Glomerular visceral epithelial cell (primary cell): ENCODE results near the gene BIRC3.

Source experiments
- DNase-seq: peaks from one replicate; pipeline ENCODE4 v3.0.0-alpha.2; 2016; ENCODE audit errors: extremely low spot score

The BIRC3 gene

GRCh38 chr11:102317099-102317767 lies at the start of gene BIRC3:
BIRC3 (plus strand) TSS chr11:102317484; CDS start chr11:102324510, 7,026 bp downstream.
- DNase-seq, result peak; percentile 95

DNA sequence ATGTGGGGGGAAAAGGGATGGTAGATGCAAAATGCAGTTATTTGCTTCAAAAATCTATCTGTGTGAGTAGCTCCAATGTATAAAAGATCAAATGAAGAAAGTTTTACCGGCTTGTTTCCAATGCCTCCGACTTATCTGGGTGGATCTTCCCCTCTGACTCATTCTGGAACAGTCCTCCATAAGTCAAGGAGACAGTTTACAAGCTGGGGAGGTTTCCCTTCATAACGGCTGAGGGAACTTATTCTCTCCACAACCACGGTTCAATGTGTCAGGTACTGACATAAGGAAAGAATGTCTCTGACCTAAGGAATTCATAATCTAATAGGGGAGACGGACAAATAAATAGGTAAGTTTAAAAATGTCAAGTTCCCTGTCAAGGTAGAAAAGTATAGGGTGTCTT lies 49.7 kb upstream of the BIRC3 start:
- DNase-seq, result peak; percentile 33

- peak; percentile 61 for DNase-seq
These were observed 49.0 kb upstream of the BIRC3 start for GRCh38 chr11:102268083-102268984.

DNA sequence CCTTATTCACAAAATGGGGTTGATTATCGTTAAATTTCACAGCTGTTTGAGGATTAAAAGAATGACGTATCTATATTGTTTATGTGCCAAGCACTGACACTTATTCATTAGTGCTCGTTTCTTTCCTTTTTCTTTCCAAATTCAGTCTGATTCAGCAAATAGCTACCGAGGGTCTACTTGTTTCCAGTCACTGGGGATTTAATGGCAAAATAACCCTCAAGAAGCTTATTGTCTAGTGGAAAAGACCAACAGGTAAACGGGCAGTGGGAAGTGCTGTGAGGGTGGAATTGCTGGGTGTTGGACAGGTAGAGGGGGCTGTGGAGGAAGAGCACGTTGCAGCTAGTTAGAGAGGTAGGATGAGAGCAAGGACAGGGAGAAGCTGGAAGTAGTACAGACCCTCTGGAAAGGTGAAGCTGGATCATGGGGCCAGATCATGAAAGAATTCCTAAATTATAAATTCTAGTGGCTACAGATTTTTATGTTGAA lies 48.3 kb upstream of the BIRC3 start:
- DNase-seq, result no peak

GRCh38 chr11:102269927-102270326 lies 47.4 kb upstream of the BIRC3 start:
- peak; percentile 55 for DNase-seq

DNA sequence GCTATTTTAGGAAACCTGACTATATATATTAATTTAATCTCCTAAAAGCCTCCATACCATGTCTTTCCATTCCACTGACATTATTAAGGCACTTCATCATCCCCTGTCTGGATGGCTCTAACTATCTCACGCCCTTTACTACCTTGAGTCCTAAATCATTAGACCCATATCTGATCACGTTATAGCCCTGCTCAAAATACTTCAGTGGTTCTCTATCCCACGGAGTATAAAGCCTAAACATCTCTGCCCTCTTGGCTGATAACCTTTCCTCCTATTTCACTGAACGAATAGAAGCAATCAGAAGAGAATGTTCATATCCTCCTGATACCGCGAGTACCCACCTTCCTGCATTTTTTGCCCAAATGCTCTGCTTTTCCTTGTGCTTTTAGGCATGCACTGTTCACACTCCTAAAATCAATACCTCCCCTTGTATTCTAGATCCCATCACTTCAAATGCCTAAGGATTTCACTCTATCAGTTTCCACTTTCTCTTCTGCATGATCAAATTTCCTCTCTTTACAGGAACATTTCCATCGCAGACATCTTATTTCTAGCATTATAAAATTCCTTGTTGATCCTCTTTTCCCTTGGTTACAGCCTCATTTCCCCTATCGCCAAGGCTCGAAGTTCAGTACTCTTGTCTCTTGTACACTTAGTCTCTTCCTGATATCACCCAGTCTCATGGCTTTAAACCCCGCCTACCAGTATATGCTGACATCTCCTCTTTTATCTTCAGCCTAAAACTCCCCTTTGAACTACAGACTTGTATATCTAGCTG lies 45.0 kb upstream of the BIRC3 start:
- no peak for DNase-seq

DNA sequence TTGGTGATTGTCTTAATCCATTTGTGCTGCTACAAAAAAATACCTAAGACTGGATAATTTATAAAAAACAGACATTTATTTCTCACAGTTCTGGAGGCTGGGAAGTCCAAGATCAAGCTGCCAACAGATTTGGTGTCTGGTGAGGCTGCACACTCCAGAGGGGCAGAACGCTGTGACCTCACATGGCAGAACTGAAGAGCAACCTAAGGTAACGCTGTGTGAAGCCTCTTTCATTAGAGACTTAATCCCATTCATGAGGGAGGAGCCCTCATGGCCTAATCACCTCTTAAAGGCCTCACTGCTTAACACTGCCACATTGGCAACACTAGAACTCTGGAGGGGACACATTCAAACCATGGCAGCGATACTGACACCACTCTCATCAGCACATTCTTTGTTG lies 42.7 kb upstream of the BIRC3 start:
- no peak for DNase-seq

- no peak for DNase-seq
These were observed 40.9 kb upstream of the BIRC3 start for GRCh38 chr11:102276362-102276761.

DNA sequence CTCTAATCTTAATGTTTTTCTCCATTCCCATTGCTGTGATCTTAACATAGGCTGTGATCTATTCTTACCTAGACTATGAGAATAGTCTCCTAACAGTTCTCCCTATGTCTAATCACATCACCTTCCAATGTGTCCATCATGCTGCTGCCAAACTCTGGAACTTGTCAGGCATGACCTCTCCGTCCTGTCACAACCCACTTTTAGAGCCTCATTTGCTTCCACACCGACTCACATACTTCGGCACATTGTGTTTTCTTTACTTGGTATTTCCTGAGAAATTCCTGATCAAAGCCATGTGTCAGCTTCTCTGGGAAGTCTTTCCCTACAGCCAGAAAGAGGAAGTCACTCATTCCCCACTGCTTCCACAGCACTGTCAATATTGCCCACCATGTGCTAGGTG lies 40.5 kb upstream of the BIRC3 start:
- DNase-seq, result no peak

DNA sequence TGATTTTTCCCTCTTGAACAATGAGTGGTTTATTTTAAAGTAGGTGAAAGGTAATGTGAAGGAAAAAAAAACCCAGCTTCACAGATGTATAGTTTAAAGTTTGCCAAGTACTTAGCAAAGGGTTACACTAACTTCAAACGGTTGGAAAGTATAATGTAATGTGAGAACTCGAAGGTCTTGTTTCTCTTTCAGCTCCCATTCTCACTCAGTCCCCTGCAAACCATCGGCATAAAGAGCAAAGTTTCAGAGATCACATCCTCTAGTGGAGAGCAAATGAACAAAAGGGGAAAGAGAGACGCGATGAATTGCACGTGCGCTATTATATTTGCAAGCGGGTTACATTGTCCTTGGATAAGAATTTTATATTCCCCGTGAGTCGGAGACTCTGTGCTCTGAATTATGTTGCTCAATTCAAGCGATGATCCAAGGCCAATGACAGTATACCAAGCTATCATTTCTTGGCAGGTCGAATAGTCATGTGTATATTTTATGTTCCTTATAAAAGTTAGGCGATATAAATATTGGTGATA lies 37.6 kb upstream of the BIRC3 start:
- DNase-seq, result peak; percentile 41

GRCh38 chr11:102280245-102280833 lies 36.9 kb upstream of the BIRC3 start:
- no peak for DNase-seq

- DNase-seq, result no peak
These were observed 34.2 kb upstream of the BIRC3 start for GRCh38 chr11:102283116-102283485.

GRCh38 chr11:102284008-102284407 lies 33.3 kb upstream of the BIRC3 start:
- DNase-seq, result no peak

- DNase-seq, result no peak
These were observed 31.0 kb upstream of the BIRC3 start for GRCh38 chr11:102286292-102286691.

GRCh38 chr11:102287964-102288724 lies 29.1 kb upstream of the BIRC3 start:
- DNase-seq, result peak; percentile 71

DNA sequence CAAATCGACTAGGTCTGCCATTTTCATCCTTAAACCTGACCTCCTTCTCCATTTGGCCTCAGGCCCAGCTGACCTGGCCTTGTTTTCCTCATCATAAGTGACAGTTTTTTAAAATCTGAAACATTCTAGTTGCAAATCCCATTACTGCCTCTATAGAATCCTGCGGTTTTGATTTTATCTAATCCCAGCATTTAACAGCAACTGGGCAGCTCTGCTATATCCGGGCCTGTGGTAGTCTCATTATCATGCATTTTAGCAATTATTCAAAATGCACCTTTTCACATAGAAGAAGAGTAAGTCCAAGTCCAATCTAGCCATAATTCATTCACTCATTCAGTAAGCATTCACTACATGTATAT lies 28.6 kb upstream of the BIRC3 start:
- DNase-seq, result no peak

DNA sequence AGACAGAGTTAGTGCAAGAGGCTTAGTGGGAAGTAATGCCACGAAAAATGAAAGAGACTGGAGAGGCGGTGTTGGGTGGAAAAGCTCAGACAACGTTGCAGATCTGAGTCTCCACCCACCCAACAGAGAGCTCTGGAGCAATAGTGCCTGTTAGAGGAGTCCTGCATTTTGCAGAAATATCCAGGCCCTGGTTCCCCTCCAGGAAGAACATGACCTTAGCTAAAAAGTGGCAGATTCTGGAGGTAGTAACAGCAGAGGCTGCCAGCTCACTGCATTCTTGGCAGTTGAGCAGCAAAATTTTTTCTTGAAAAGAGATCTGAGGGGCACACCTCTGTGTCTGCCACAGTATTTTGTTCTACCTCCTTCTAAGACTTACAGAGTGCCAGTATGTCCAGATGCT lies 27.7 kb upstream of the BIRC3 start:
- DNase-seq, result no peak

GRCh38 chr11:102291831-102292230 lies 25.5 kb upstream of the BIRC3 start:
- no peak for DNase-seq

GRCh38 chr11:102292933-102293332 lies 24.4 kb upstream of the BIRC3 start:
- no peak for DNase-seq

- DNase-seq, result peak; percentile 39
These were observed 23.2 kb upstream of the BIRC3 start for GRCh38 chr11:102293873-102294601.
